ENCODE results near the gene LRP10. TPM values are rescaled to one million over a fixed set of nuclear protein-coding genes. Genes with fewer than 3 reads are reported as not detected.

The LRP10 gene
- total and polyA plus RNA-seq, 2 of the 8 experiments (the other 6 are each of a cell fraction or from before 2014, with no cell fraction given), result 12.4 to 15.6 TPM

- H2BK120ac ChIP-seq (replicated peaks; ENCODE audit: low read depth, low read length), result no peak overlapping the region
- no peak overlapping the region for H2AK5ac ChIP-seq (ENCODE audit: low read depth, low read length)
- no peak overlapping the region for H3K23ac ChIP-seq (ENCODE audit: insufficient read length)
- H3K9me3 ChIP-seq (ENCODE audit: insufficient read depth in 2 of 2, low read depth in 1 of 2, low read length in 1 of 2), result no peaks in the 10 kb centered on the region
- H4K8ac ChIP-seq (ENCODE audit: extremely low read depth, insufficient read depth, low read length), result peak overlapping the region; percentile 93
- no peak overlapping the region for H2BK15ac ChIP-seq (ENCODE audit: low read length)
- peak overlapping the region; percentile 1 for H4K91ac ChIP-seq (replicated peaks; ENCODE audit: insufficient read length, low read length)
- peaks cover 8 to 17% (median 14%) of the 10 kb centered on the region in 4 experiments for H3K4me1 ChIP-seq (replicated peaks in 1 of 4; ENCODE audit: control insufficient read depth in 3 of 4, insufficient read depth in 4 of 4, low read length in 3 of 4)
- no peak overlapping the region for H2BK20ac ChIP-seq (ENCODE audit: low read length)
- H3K56ac ChIP-seq (replicated peaks; ENCODE audit: insufficient read length, low read depth, low read length), result peak overlapping the region; percentile 60
- H2BK12ac ChIP-seq (ENCODE audit: low read depth, low read length), result no peak overlapping the region
- H3K4me3 ChIP-seq (ENCODE audit: extremely low read depth in 1 of 4, insufficient read depth in 2 of 4, low read depth in 3 of 4, low read length in 4 of 4), result peak overlapping the region; percentile 80 to 99 (median 87)
- H3K18ac ChIP-seq (ENCODE audit: extremely low read depth, low read length), result peak overlapping the region; percentile 60
- ChIA-PET CTCF (ENCODE audit: partially characterized antibody) (interaction anchor here (0.5 to 56.0 kb wide), 10 partner anchors 18 to 1811 kb away, joined by 3 to 1562 read pairs (median 7); partner anchors contain the start of genes LRP10, MMP14, MRPL52 and OXA1L), POLR2A (ENCODE audit: partially characterized antibody) (interaction anchor here (0.6 to 16.3 kb wide), 19 partner anchors 9 to 257 kb away, joined by 3 to 203 read pairs (median 4); partner anchors contain the start of genes LRP10, MRPL52, PRMT5 and RBM23)
- H3K79me1 ChIP-seq (ENCODE audit: low read depth, low read length), result peaks cover 8% of the 10 kb centered on the region
- peaks cover 14% of the 10 kb centered on the region; the same call in 1 of the 2 replicates for H3K23me2 ChIP-seq (ENCODE audit: low read depth, low read length)
- H3K27ac ChIP-seq (ENCODE audit: low read depth, low read length), result peak overlapping the region; percentile 53
- no peak overlapping the region for H3K4ac ChIP-seq (replicated peaks; ENCODE audit: insufficient read length, low read depth, low read length)
- DNase-seq (ENCODE audit: low read depth in 1 of 2, low spot score in 2 of 2), result peak in 1 of 2 experiments; percentile 74
- peaks cover 8 to 31% (median 21%) of the 10 kb centered on the region in 4 experiments; a peak in 7 of 8 replicates for H3K36me3 ChIP-seq (ENCODE audit: control insufficient read depth in 2 of 4, insufficient read depth in 4 of 4, low read length in 3 of 4)
- 0 out of 2 replicates have a peak overlapping the region, but pooled peaks have one; percentile 15 for H2AFZ ChIP-seq (ENCODE audit: low read length)
- peak overlapping the region; percentile 76 to 92 (median 84) for H3K9ac ChIP-seq (replicated peaks in 1 of 4; ENCODE audit: extremely low read depth in 1 of 4, low read depth in 3 of 4, low read length in 3 of 4)
- no peaks in the 10 kb centered on the region for H4K20me1 ChIP-seq (replicated peaks in 1 of 2; ENCODE audit: control insufficient read depth in 1 of 2, insufficient read depth in 2 of 2, low read length in 2 of 2)
- WGBS, 2 experiments (ENCODE audit: extremely low coverage in 1 of 2, insufficient coverage in 1 of 2, insufficient read length in 1 of 2, insufficient replicate concordance in 2 of 2, low coverage in 1 of 2, low lambda C conversion rate in 2 of 2, missing lambda C conversion rate in 1 of 2), result 0% methylated on average over 56 of the region's 57 CpGs; no CpG with 5 or more reads in 1 of the 2 experiments
- H3K79me2 ChIP-seq (ENCODE audit: control insufficient read depth in 1 of 2, insufficient read depth in 2 of 2, low read length in 2 of 2), result peaks cover 0 to 25% of the 10 kb centered on the region in 2 experiments; a peak in 1 of 4 replicates
- H4K5ac ChIP-seq (ENCODE audit: insufficient read length, low read depth, low read length), result no peak overlapping the region
- no peak for FAIRE-seq
- no peak overlapping the region for H3K14ac ChIP-seq (ENCODE audit: insufficient read length)
- peak overlapping the region; percentile 77; the same call in 1 of the 2 replicates for H2BK5ac ChIP-seq (ENCODE audit: low read depth, low read length)
- peak overlapping the region; percentile 73 to 98 for H3K4me2 ChIP-seq (ENCODE audit: insufficient read depth in 1 of 2, low read depth in 2 of 2, low read length in 2 of 2)
- no peaks in the 10 kb centered on the region for H3K27me3 ChIP-seq (replicated peaks in 1 of 4; ENCODE audit: control insufficient read depth in 3 of 4, extremely low read depth in 1 of 4, insufficient read depth in 3 of 4, low read length in 3 of 4)
- TF ChIP-seq PHF8 (conservative IDR thresholded peaks at IDR 0.05; ENCODE audit: low read depth, low read length) (0 out of 2 replicates have a peak, but pooled peaks have one; percentile 18), SIRT6 (IDR thresholded peaks at IDR 0.05; ENCODE audit: low read length) (no peak), TAF1 (IDR thresholded peaks at IDR 0.05; ENCODE audit: low read depth, low read length) (peak; percentile 68; the same call in 1 of the 2 replicates), RXRA (IDR thresholded peaks at IDR 0.05; ENCODE audit: insufficient read depth, low read depth, low read length) (no peak), SAP30 (IDR thresholded peaks at IDR 0.05; ENCODE audit: insufficient read depth, insufficient replicate concordance, low read length) (no peak), ASH2L (IDR thresholded peaks at IDR 0.05; ENCODE audit: low read length) (peak; percentile 22), CTCF (IDR thresholded peaks at IDR 0.05; ENCODE audit: control extremely low read depth in 1 of 3, insufficient read depth in 1 of 3, low read depth in 1 of 3, low read length in 3 of 3) (no peak), KDM4A (IDR thresholded peaks at IDR 0.05; ENCODE audit: low read depth, low read length, severe bottlenecking) (peak; percentile 42), CREB1 (IDR thresholded peaks at IDR 0.05) (no peak)
These were observed 34.3 kb upstream of the LRP10 start for GRCh38 chr14:22837114-22837749.
